ENCODE measurements around the gene PLEKHA7. TPM values are rescaled to one million over a fixed set of nuclear protein-coding genes. Genes with fewer than 3 reads are reported as not detected.

Gene PLEKHA7
- total RNA-seq, 4 donors from 2014 or later: 14.7 to 33.5 (median 16.7) TPM

GRCh38 chr11:16816358-16817270 lies 197.6 kb downstream of the PLEKHA7 start:
- no peak for TF ChIP-seq CTCF (IDR thresholded peaks at IDR 0.05; ENCODE audit: low read depth)

- no peak for TF ChIP-seq CTCF (IDR thresholded peaks at IDR 0.05; ENCODE audit: low read depth)
Measured at GRCh38 chr11:16815047-16815767, 199.0 kb downstream of the PLEKHA7 start.

GRCh38 chr11:16814410-16815046 lies 199.7 kb downstream of the PLEKHA7 start:
- TF ChIP-seq CTCF (IDR thresholded peaks at IDR 0.05; ENCODE audit: low read depth): no peak

- TF ChIP-seq CTCF (IDR thresholded peaks at IDR 0.05; ENCODE audit: low read depth): no peak
Measured at GRCh38 chr11:16813126-16813525, 201.1 kb downstream of the PLEKHA7 start.

- no peak for TF ChIP-seq CTCF (IDR thresholded peaks at IDR 0.05; ENCODE audit: low read depth)
Measured at GRCh38 chr11:16812274-16812673, 201.9 kb downstream of the PLEKHA7 start.

- no peak for TF ChIP-seq CTCF (IDR thresholded peaks at IDR 0.05; ENCODE audit: low read depth)
Measured at GRCh38 chr11:16811136-16812020, 202.8 kb downstream of the PLEKHA7 start.

All from subcutaneous adipose tissue (tissue), 4 donors.